CD8-positive, alpha-beta memory T cell (primary cell): Measurements from ENCODE around the gene NCOA1. TPM values are rescaled to one million over a fixed set of nuclear protein-coding genes. Genes with fewer than 3 reads are reported as not detected.

Source experiments
- CTCF ChIA-PET: fragments of 350-600 bp; sonication (Branson Sonifier 250); formaldehyde crosslinking; loops from one replicate; lab custom pipeline; 2021; ENCODE audit warnings: antibody characterized with exemption; lab: Charles Lee
- POLR2A ChIA-PET: fragments of 350-600 bp; sonication (Branson Sonifier 250); formaldehyde crosslinking; loops from one replicate; lab custom pipeline; 2021; ENCODE audit warnings: antibody characterized with exemption; lab: Charles Lee
- DNase-seq, 5 donors: peaks; one replicate each; pipeline versions ENCODE4 v3.0.0 to v3.0.0-alpha.2; 2020 to 2022; ENCODE audit warnings: mixed read lengths in 1 of 5
- H3K27ac ChIP-seq: one replicate; pipeline ENCODE4 v1.7.0; 2013; ENCODE audit warnings: low read depth, mild to moderate bottlenecking, low read length, moderate library complexity
- H3K27me3 ChIP-seq: 2 replicates; pipeline ENCODE4 v1.7.0; 2013; ENCODE audit warnings: low read length, mild to moderate bottlenecking; ENCODE audit not compliant: insufficient read depth, poor library complexity, severe bottlenecking
- H3K36me3 ChIP-seq: 2 replicates; pipeline ENCODE4 v1.7.0; 2013; ENCODE audit warnings: mild to moderate bottlenecking, low read length, moderate library complexity; ENCODE audit not compliant: insufficient read depth
- H3K4me1 ChIP-seq: 2 replicates; pipeline ENCODE4 v1.7.0; 2013; ENCODE audit warnings: mild to moderate bottlenecking, low read length, moderate library complexity; ENCODE audit not compliant: insufficient read depth
- H3K4me3 ChIP-seq: 2 replicates; pipeline ENCODE4 v1.7.0; 2013; ENCODE audit warnings: mild to moderate bottlenecking, low read length
- H3K9me3 ChIP-seq: 2 replicates; pipeline ENCODE4 v1.7.0; 2013; ENCODE audit warnings: mild to moderate bottlenecking, low read length
- H3K27ac Mint-ChIP-seq, 8 donors: one replicate each; pipeline ENCODE4 v1.8.0; 2020 to 2021; ENCODE audit warnings: mixed read lengths in 8 of 8, mild to moderate bottlenecking in 6 of 8, inconsistent platforms in 3 of 8, moderate library complexity in 3 of 8
- H3K27me3 Mint-ChIP-seq, 2 donors: one replicate each; pipeline ENCODE4 v1.8.0; 2020 to 2021; ENCODE audit warnings: mixed read lengths in 2 of 2, mild to moderate bottlenecking in 1 of 2, moderate library complexity in 1 of 2
- H3K36me3 Mint-ChIP-seq, 3 donors: one replicate each; pipeline ENCODE4 v1.8.0; 2020 to 2021; ENCODE audit warnings: mixed read lengths in 3 of 3, inconsistent platforms in 1 of 3, mild to moderate bottlenecking in 1 of 3
- H3K4me1 Mint-ChIP-seq, 3 donors: one replicate each; pipeline ENCODE4 v1.8.0; 2020 to 2021; ENCODE audit warnings: mixed read lengths in 3 of 3, inconsistent platforms in 1 of 3, mild to moderate bottlenecking in 1 of 3
- H3K4me3 Mint-ChIP-seq, 7 donors: one replicate each; pipeline ENCODE4 v1.8.0; 2020 to 2021; ENCODE audit warnings: mixed read lengths in 7 of 7, mild to moderate bottlenecking in 6 of 7, moderate library complexity in 4 of 7, inconsistent platforms in 2 of 7
- H3K9me3 Mint-ChIP-seq, 5 donors: one replicate each; pipeline ENCODE4 v1.8.0; 2020 to 2022; ENCODE audit warnings: mixed read lengths in 5 of 5, mild to moderate bottlenecking in 3 of 5, moderate library complexity in 2 of 5, inconsistent platforms in 1 of 5
- polyA plus RNA-seq: library from polyadenylated mRNA; unstranded; fragments of 300-500 nt; fragmentation: Illumina TruSeq; gene quantifications from one replicate; pipeline ENCODE4 v1.2.3, GENCODE V29; 2021
- total RNA-seq, 2 experiments: library from RNA; stranded (reverse); gene quantifications; one replicate each; pipeline ENCODE4 v1.2.3, GENCODE V29; 2021

NCOA1 gene
- total and polyA plus RNA-seq, 3 experiments from 2014 or later, result 32.2 to 35.7 (median 32.7) TPM

- Histone ChIP-seq H3K4me3 (no peak overlapping the region), H3K27ac (no peak overlapping the region), H3K9me3 (no peaks in the 10 kb centered on the region), H3K4me1 (no peaks in the 10 kb centered on the region), H3K27me3 (no peaks in the 10 kb centered on the region), H3K36me3 (no peaks in the 10 kb centered on the region)
- Mint-ChIP-seq H3K36me3 (peaks cover 5 to 56% (median 18%) of the 10 kb centered on the region in 3 donors), H3K4me1 (peaks cover 0 to 7% (median 3%) of the 10 kb centered on the region in 3 donors), H3K27ac (no peak overlapping the region), H3K9me3 (no peaks in the 10 kb centered on the region), H3K27me3 (no peaks in the 10 kb centered on the region), H3K4me3 (no peak overlapping the region)
- ChIA-PET POLR2A (no interaction called here), CTCF (no interaction called here)
- DNase-seq, result no peak
Measured at GRCh38 chr2:24731923-24732322, 240.9 kb downstream of the NCOA1 start.

- peaks cover 11 to 27% (median 12%) of the 10 kb centered on the region in 3 donors for H3K4me1 Mint-ChIP-seq
- Histone ChIP-seq H3K4me1 (no peaks in the 10 kb centered on the region), H3K27me3 (no peaks in the 10 kb centered on the region), H3K27ac (no peak overlapping the region), H3K4me3 (no peak overlapping the region), H3K36me3 (no peaks in the 10 kb centered on the region), H3K9me3 (no peaks in the 10 kb centered on the region)
- no peaks in the 10 kb centered on the region for H3K27me3 Mint-ChIP-seq
- ChIA-PET POLR2A (no interaction called here), CTCF (interaction anchor here (1.8 kb wide), 1 partner anchor 93 kb away, joined by 5 read pairs; no protein-coding TSS in a partner anchor)
- H3K27ac Mint-ChIP-seq, result no peak overlapping the region
- H3K4me3 Mint-ChIP-seq, result no peak overlapping the region
- H3K36me3 Mint-ChIP-seq, result peaks cover 0 to 41% (median 11%) of the 10 kb centered on the region in 3 donors
- no peak for DNase-seq
- no peaks in the 10 kb centered on the region for H3K9me3 Mint-ChIP-seq
Measured at GRCh38 chr2:24734741-24735140, 243.7 kb downstream of the NCOA1 start.

GRCh38 chr2:24739354-24740025 lies 248.4 kb downstream of the NCOA1 start:
- Histone ChIP-seq H3K4me3 (no peak overlapping the region), H3K27ac (peak overlapping the region; percentile 57), H3K36me3 (peaks cover 4% of the 10 kb centered on the region), H3K4me1 (peaks cover 23% of the 10 kb centered on the region), H3K9me3 (no peaks in the 10 kb centered on the region), H3K27me3 (no peaks in the 10 kb centered on the region)
- Mint-ChIP-seq H3K36me3 (peaks cover 3 to 48% (median 19%) of the 10 kb centered on the region in 3 donors), H3K27ac (peak overlapping the region; percentile 24 to 86 (median 80)), H3K27me3 (no peaks in the 10 kb centered on the region), H3K4me1 (peaks cover 32 to 59% (median 35%) of the 10 kb centered on the region in 3 donors), H3K9me3 (no peaks in the 10 kb centered on the region), H3K4me3 (peak overlapping the region in 4 of 7 donors; percentile 12 to 59 (median 48))
- POLR2A ChIA-PET, result no interaction called here
- CTCF ChIA-PET, result no interaction called here
- peak in 1 of 5 donors; percentile 28 for DNase-seq

GRCh38 chr2:24740142-24740541 lies 249.1 kb downstream of the NCOA1 start:
- Mint-ChIP-seq H3K4me3 (peak overlapping the region in 2 of 7 donors; percentile 14 to 47), H3K36me3 (peaks cover 3 to 46% (median 19%) of the 10 kb centered on the region in 3 donors), H3K27me3 (no peaks in the 10 kb centered on the region), H3K4me1 (peaks cover 35 to 63% (median 40%) of the 10 kb centered on the region in 3 donors), H3K9me3 (no peaks in the 10 kb centered on the region), H3K27ac (peak overlapping the region in 7 of 8 donors; percentile 27 to 86 (median 81))
- Histone ChIP-seq H3K9me3 (no peaks in the 10 kb centered on the region), H3K27ac (no peak overlapping the region), H3K4me3 (no peak overlapping the region), H3K36me3 (peaks cover 4% of the 10 kb centered on the region), H3K27me3 (no peaks in the 10 kb centered on the region), H3K4me1 (peaks cover 27% of the 10 kb centered on the region)
- ChIA-PET CTCF (no interaction called here), POLR2A (no interaction called here)
- no peak for DNase-seq

- Mint-ChIP-seq H3K36me3 (peaks cover 8 to 57% (median 19%) of the 10 kb centered on the region in 3 donors), H3K9me3 (no peaks in the 10 kb centered on the region), H3K4me1 (peaks cover 40 to 71% (median 48%) of the 10 kb centered on the region in 3 donors), H3K27ac (peak overlapping the region in 3 of 8 donors; percentile 20 to 75 (median 46)), H3K27me3 (no peaks in the 10 kb centered on the region), H3K4me3 (no peak overlapping the region)
- H3K4me3 ChIP-seq, result no peak overlapping the region
- ChIA-PET CTCF (no interaction called here), POLR2A (no interaction called here)
- H3K9me3 ChIP-seq, result no peaks in the 10 kb centered on the region
- H3K27me3 ChIP-seq, result no peaks in the 10 kb centered on the region
- H3K36me3 ChIP-seq, result peaks cover 4% of the 10 kb centered on the region
- peaks cover 31% of the 10 kb centered on the region for H3K4me1 ChIP-seq
- no peak overlapping the region for H3K27ac ChIP-seq
- DNase-seq, result no peak
Measured at GRCh38 chr2:24742730-24743129, 251.7 kb downstream of the NCOA1 start.

- ChIA-PET POLR2A (no interaction called here), CTCF (no interaction called here)
- H3K4me3 Mint-ChIP-seq, result peak overlapping the region in 3 of 7 donors; percentile 6 to 63 (median 29)
- H3K27me3 Mint-ChIP-seq, result no peaks in the 10 kb centered on the region
- no peak for DNase-seq
- Histone ChIP-seq H3K9me3 (no peaks in the 10 kb centered on the region), H3K27me3 (no peaks in the 10 kb centered on the region), H3K36me3 (peaks cover 4% of the 10 kb centered on the region), H3K27ac (no peak overlapping the region), H3K4me1 (peaks cover 31% of the 10 kb centered on the region), H3K4me3 (no peak overlapping the region)
- H3K9me3 Mint-ChIP-seq, result no peaks in the 10 kb centered on the region
- H3K36me3 Mint-ChIP-seq, result peaks cover 8 to 56% (median 19%) of the 10 kb centered on the region in 3 donors
- H3K4me1 Mint-ChIP-seq, result peaks cover 38 to 63% (median 45%) of the 10 kb centered on the region in 3 donors
- H3K27ac Mint-ChIP-seq, result peak overlapping the region in 7 of 8 donors; percentile 21 to 77 (median 60)
Measured at GRCh38 chr2:24743924-24744323, 252.9 kb downstream of the NCOA1 start.

GRCh38 chr2:24744356-24744755 lies 253.3 kb downstream of the NCOA1 start:
- no peaks in the 10 kb centered on the region for H3K9me3 Mint-ChIP-seq
- peak overlapping the region in 2 of 7 donors; percentile 29 to 63 for H3K4me3 Mint-ChIP-seq
- Histone ChIP-seq H3K9me3 (no peaks in the 10 kb centered on the region), H3K4me3 (no peak overlapping the region), H3K27me3 (no peaks in the 10 kb centered on the region), H3K27ac (no peak overlapping the region), H3K36me3 (peaks cover 4% of the 10 kb centered on the region), H3K4me1 (peaks cover 31% of the 10 kb centered on the region)
- no peak for DNase-seq
- ChIA-PET CTCF (no interaction called here), POLR2A (no interaction called here)
- H3K27me3 Mint-ChIP-seq, result no peaks in the 10 kb centered on the region
- peak overlapping the region in 7 of 8 donors; percentile 21 to 77 (median 47) for H3K27ac Mint-ChIP-seq
- H3K4me1 Mint-ChIP-seq, result peaks cover 37 to 59% (median 41%) of the 10 kb centered on the region in 3 donors
- H3K36me3 Mint-ChIP-seq, result peaks cover 8 to 57% (median 22%) of the 10 kb centered on the region in 3 donors

- peak overlapping the region in 6 of 7 donors; percentile 6 to 80 (median 25) for H3K4me3 Mint-ChIP-seq
- ChIA-PET CTCF (no interaction called here), POLR2A (interaction anchor here (2.0 kb wide), 1 partner anchor 47 kb away, joined by 4 read pairs; the partner anchor contains the start of genes CENPO and PTRHD1)
- H3K27ac Mint-ChIP-seq, result peak overlapping the region in 6 of 8 donors; percentile 1 to 93 (median 34)
- H3K4me1 Mint-ChIP-seq, result peaks cover 32 to 46% (median 32%) of the 10 kb centered on the region in 3 donors
- H3K9me3 Mint-ChIP-seq, result no peaks in the 10 kb centered on the region
- H3K36me3 ChIP-seq, result peaks cover 4% of the 10 kb centered on the region
- H3K27ac ChIP-seq, result no peak overlapping the region
- H3K36me3 Mint-ChIP-seq, result peaks cover 8 to 58% (median 20%) of the 10 kb centered on the region in 3 donors
- peaks cover 26% of the 10 kb centered on the region for H3K4me1 ChIP-seq
- H3K4me3 ChIP-seq, result no peak overlapping the region
- H3K27me3 ChIP-seq, result no peaks in the 10 kb centered on the region
- no peaks in the 10 kb centered on the region for H3K27me3 Mint-ChIP-seq
- H3K9me3 ChIP-seq, result no peaks in the 10 kb centered on the region
- DNase-seq, result no peak
Measured at GRCh38 chr2:24745825-24746224, 254.8 kb downstream of the NCOA1 start.
